ENCODE measurements around the gene EPS8L2. TPM values are rescaled to one million over a fixed set of nuclear protein-coding genes. Genes with fewer than 3 reads are reported as not detected.

The EPS8L2 gene
- total and polyA plus RNA-seq, 4 donors, result 24.4 to 138 (median 62.7) TPM

DNA sequence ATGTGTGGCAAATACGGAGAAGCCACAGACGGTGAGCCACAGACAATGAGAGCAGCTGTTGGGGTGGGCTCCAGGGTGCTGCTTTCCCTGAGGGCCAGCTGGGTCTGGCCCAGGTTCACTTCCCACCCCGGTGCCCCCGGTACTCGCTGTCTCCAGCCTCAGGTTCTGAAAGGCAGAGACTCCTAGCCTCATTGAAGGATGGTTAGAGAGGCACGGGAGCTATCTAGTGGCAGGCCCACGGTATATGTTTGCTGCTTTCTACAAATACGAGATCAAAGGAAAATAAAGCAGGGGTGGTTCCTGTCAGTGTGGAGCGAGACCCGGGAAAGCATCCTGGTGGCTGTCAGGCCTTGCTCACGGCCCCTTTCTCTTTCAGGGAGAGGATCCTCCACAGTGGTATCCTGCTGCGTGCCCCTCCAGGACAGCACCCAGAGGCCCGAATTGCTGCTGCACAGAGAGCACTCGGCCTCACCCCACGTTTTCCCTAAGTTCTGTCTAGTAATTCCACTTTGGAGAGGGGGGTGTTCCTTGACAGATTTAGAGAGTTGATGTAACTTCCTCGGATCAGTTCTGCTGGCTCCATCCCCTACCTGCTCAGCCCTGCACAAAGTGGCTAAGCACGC is 7.4 kb upstream of the EPS8L2 start:
- no peak for DNase-seq (ENCODE audit: low spot score)
- peaks cover 16 to 47% (median 29%) of the 10 kb centered on the region in 4 donors for H3K4me1 ChIP-seq (ENCODE audit: control insufficient read depth in 4 of 4, insufficient read depth in 4 of 4, low read length in 3 of 4)
- no peak overlapping the region for H3K4me3 ChIP-seq (ENCODE audit: low read depth in 1 of 3, low read length in 3 of 3)
- no peaks in the 10 kb centered on the region for H3K9me3 ChIP-seq (ENCODE audit: control insufficient read depth in 4 of 4, low read length in 3 of 4)
- no peak overlapping the region for H3K27ac ChIP-seq (ENCODE audit: low read depth in 1 of 2, low read length in 2 of 2)
- TF ChIP-seq YY1 (IDR thresholded peaks at IDR 0.05) (no peak), NR2F2 (IDR thresholded peaks at IDR 0.05) (no peak), RAD21 (IDR thresholded peaks at IDR 0.05) (no peak), GABPA (IDR thresholded peaks at IDR 0.05 in 1 of 2, conservative IDR thresholded peaks at IDR 0.05 in 1 of 2) (no peak), FOXA2 (IDR thresholded peaks at IDR 0.05) (no peak), JUND (IDR thresholded peaks at IDR 0.05) (no peak), FOXA1 (IDR thresholded peaks at IDR 0.05) (no peak), HNF4A (conservative IDR thresholded peaks at IDR 0.05) (no peak)
- TF ChIP-seq, protein P1, sequence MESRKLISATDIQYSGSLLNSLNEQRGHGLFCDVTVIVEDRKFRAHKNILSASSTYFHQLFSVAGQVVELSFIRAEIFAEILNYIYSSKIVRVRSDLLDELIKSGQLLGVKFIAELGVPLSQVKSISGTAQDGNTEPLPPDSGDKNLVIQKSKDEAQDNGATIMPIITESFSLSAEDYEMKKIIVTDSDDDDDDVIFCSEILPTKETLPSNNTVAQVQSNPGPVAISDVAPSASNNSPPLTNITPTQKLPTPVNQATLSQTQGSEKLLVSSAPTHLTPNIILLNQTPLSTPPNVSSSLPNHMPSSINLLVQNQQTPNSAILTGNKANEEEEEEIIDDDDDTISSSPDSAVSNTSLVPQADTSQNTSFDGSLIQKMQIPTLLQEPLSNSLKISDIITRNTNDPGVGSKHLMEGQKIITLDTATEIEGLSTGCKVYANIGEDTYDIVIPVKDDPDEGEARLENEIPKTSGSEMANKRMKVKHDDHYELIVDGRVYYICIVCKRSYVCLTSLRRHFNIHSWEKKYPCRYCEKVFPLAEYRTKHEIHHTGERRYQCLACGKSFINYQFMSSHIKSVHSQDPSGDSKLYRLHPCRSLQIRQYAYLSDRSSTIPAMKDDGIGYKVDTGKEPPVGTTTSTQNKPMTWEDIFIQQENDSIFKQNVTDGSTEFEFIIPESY (IDR thresholded peaks at IDR 0.05), result no peak
- TF ChIP-seq, protein P2, sequence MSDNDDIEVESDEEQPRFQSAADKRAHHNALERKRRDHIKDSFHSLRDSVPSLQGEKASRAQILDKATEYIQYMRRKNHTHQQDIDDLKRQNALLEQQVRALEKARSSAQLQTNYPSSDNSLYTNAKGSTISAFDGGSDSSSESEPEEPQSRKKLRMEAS (IDR thresholded peaks at IDR 0.05), result no peak
- TF ChIP-seq, protein P3, sequence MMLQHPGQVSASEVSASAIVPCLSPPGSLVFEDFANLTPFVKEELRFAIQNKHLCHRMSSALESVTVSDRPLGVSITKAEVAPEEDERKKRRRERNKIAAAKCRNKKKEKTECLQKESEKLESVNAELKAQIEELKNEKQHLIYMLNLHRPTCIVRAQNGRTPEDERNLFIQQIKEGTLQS (IDR thresholded peaks at IDR 0.05), result no peak
- H3K36me3 ChIP-seq (ENCODE audit: control insufficient read depth in 4 of 4, insufficient read depth in 3 of 4, low read depth in 1 of 4, low read length in 3 of 4), result peaks cover 0 to 2% (median 0%) of the 10 kb centered on the region in 4 donors
- no peaks in the 10 kb centered on the region for H3K27me3 ChIP-seq (ENCODE audit: control insufficient read depth in 4 of 4, insufficient read depth in 4 of 4, low read length in 3 of 4)
- H3K9ac ChIP-seq (ENCODE audit: low read depth in 1 of 2, low read length in 2 of 2), result no peak overlapping the region
- WGBS, result 81% methylated on average over 17 of the region's 17 CpGs

DNA sequence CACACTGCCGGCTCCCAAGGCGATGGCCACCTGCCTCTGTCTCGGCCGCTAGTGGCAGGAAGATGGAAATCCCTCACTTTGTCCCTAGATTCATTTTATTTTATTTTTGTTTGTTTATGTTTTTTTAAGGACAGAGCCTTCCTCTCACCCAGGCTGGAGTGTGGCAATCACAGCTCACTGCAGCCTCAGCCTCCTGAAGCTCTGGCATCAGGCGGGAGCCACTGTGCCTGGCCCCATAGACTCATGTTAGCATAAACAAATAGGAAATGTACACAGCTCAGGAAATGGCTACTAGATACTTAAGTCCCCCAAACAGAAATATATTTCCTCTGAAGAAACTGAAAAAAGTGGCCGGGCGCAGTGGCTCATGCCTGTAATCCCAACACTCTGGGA is 6.9 kb upstream of the EPS8L2 start:
- no peaks in the 10 kb centered on the region for H3K9me3 ChIP-seq (ENCODE audit: control insufficient read depth in 4 of 4, low read length in 3 of 4)
- WGBS, result 90% methylated on average over 7 of the region's 7 CpGs
- TF ChIP-seq RXRA (IDR thresholded peaks at IDR 0.05), result no peak
- TF ChIP-seq YY1 (IDR thresholded peaks at IDR 0.05), result no peak
- TF ChIP-seq GABPA (IDR thresholded peaks at IDR 0.05 in 1 of 2, conservative IDR thresholded peaks at IDR 0.05 in 1 of 2), result no peak
- TF ChIP-seq, protein P4, sequence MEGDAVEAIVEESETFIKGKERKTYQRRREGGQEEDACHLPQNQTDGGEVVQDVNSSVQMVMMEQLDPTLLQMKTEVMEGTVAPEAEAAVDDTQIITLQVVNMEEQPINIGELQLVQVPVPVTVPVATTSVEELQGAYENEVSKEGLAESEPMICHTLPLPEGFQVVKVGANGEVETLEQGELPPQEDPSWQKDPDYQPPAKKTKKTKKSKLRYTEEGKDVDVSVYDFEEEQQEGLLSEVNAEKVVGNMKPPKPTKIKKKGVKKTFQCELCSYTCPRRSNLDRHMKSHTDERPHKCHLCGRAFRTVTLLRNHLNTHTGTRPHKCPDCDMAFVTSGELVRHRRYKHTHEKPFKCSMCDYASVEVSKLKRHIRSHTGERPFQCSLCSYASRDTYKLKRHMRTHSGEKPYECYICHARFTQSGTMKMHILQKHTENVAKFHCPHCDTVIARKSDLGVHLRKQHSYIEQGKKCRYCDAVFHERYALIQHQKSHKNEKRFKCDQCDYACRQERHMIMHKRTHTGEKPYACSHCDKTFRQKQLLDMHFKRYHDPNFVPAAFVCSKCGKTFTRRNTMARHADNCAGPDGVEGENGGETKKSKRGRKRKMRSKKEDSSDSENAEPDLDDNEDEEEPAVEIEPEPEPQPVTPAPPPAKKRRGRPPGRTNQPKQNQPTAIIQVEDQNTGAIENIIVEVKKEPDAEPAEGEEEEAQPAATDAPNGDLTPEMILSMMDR (IDR thresholded peaks at IDR 0.05; ENCODE audit: low read depth, low read length, missing input control), result no peak
- no peak for TF ChIP-seq RAD21 (IDR thresholded peaks at IDR 0.05)
- TF ChIP-seq FOXA1 (IDR thresholded peaks at IDR 0.05), result no peak
- H3K4me3 ChIP-seq (ENCODE audit: low read depth in 1 of 3, low read length in 3 of 3), result no peak overlapping the region
- H3K9ac ChIP-seq (ENCODE audit: low read depth in 1 of 2, low read length in 2 of 2), result no peak overlapping the region
- peaks cover 0 to 2% (median 0%) of the 10 kb centered on the region in 4 donors for H3K36me3 ChIP-seq (ENCODE audit: control insufficient read depth in 4 of 4, insufficient read depth in 3 of 4, low read depth in 1 of 4, low read length in 3 of 4)
- H3K27ac ChIP-seq (ENCODE audit: low read depth in 1 of 2, low read length in 2 of 2), result no peak overlapping the region
- no peaks in the 10 kb centered on the region for H3K27me3 ChIP-seq (ENCODE audit: control insufficient read depth in 4 of 4, insufficient read depth in 4 of 4, low read length in 3 of 4)
- H3K4me1 ChIP-seq (ENCODE audit: control insufficient read depth in 4 of 4, insufficient read depth in 4 of 4, low read length in 3 of 4), result peaks cover 19 to 47% (median 28%) of the 10 kb centered on the region in 4 donors
- no peak for DNase-seq (ENCODE audit: low spot score)

DNA sequence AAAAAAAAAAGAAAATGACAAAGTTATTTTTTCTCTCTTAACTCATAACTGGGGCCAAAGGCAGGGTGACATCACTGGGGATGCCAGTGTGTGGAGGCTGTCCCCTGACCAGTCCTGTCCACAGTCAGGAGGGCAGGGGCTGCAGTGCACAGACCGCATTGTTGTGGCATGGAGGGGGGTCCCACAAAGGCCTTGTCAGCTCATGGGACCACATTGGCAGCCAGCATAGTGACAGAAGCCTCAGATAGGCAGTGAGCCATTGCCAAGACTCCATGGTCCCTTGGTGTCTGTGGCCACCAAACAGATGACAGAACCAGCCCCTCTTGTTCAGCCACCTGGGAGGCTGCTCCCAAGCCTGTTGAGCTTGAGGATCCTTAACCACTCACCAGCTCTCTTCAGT is 6.3 kb upstream of the EPS8L2 start:
- Histone ChIP-seq H3K36me3 (ENCODE audit: control insufficient read depth in 4 of 4, insufficient read depth in 3 of 4, low read depth in 1 of 4, low read length in 3 of 4) (peaks cover 0 to 2% (median 0%) of the 10 kb centered on the region in 4 donors), H3K4me1 (ENCODE audit: control insufficient read depth in 4 of 4, insufficient read depth in 4 of 4, low read length in 3 of 4) (peaks cover 18 to 51% (median 31%) of the 10 kb centered on the region in 4 donors), H3K9ac (ENCODE audit: low read depth in 1 of 2, low read length in 2 of 2) (no peak overlapping the region), H3K27ac (ENCODE audit: low read depth in 1 of 2, low read length in 2 of 2) (no peak overlapping the region), H3K9me3 (ENCODE audit: control insufficient read depth in 4 of 4, low read length in 3 of 4) (no peaks in the 10 kb centered on the region), H3K27me3 (ENCODE audit: control insufficient read depth in 4 of 4, insufficient read depth in 4 of 4, low read length in 3 of 4) (no peaks in the 10 kb centered on the region), H3K4me3 (ENCODE audit: low read depth in 1 of 3, low read length in 3 of 3) (no peak overlapping the region)
- no peak for DNase-seq (ENCODE audit: low spot score)
- 98% methylated on average over 1 of the region's 1 CpG for WGBS
- TF ChIP-seq EGR1 (IDR thresholded peaks at IDR 0.05; ENCODE audit: low read depth in 2 of 2) (no peak), YY1 (IDR thresholded peaks at IDR 0.05) (no peak), RXRA (IDR thresholded peaks at IDR 0.05) (no peak), TAF1 (conservative IDR thresholded peaks at IDR 0.05) (no peak), JUND (IDR thresholded peaks at IDR 0.05) (no peak), SP1 (IDR thresholded peaks at IDR 0.05) (no peak), FOXA2 (IDR thresholded peaks at IDR 0.05) (no peak), RAD21 (IDR thresholded peaks at IDR 0.05) (no peak), HNF4A (conservative IDR thresholded peaks at IDR 0.05) (no peak), HNF4G (IDR thresholded peaks at IDR 0.05) (no peak), FOXA1 (IDR thresholded peaks at IDR 0.05) (no peak)
- TF ChIP-seq, protein P1 (IDR thresholded peaks at IDR 0.05), result no peak
- TF ChIP-seq, protein P3 (IDR thresholded peaks at IDR 0.05), result no peak
- TF ChIP-seq, protein P2 (IDR thresholded peaks at IDR 0.05), result no peak
